Measurements from ENCODE around the gene ZFP1.

The ZFP1 gene

GRCh38 chr16:75189638-75190245 is 41.4 kb downstream of the ZFP1 start:
- DNase-seq (ENCODE audit: low spot score in 2 of 2) (no peak), ATAC-seq (replicated peaks; ENCODE audit: extremely low read depth, poor library complexity, severe bottlenecking) (no peak)
- H3K9me3 Mint-ChIP-seq = no peaks in the 10 kb centered on the region
- no peak overlapping the region for H3K4me3 Mint-ChIP-seq
- no peaks in the 10 kb centered on the region for H3K36me3 Mint-ChIP-seq (ENCODE audit: insufficient read depth)
- peaks cover 46% of the 10 kb centered on the region for H3K27me3 Mint-ChIP-seq
- no peaks in the 10 kb centered on the region for H3K4me1 Mint-ChIP-seq
- no peak overlapping the region for H3K27ac Mint-ChIP-seq (ENCODE audit: low read depth)

- H3K9me3 Mint-ChIP-seq = no peaks in the 10 kb centered on the region
- no peak for ATAC-seq (replicated peaks; ENCODE audit: extremely low read depth, poor library complexity, severe bottlenecking)
- no peaks in the 10 kb centered on the region for H3K4me1 Mint-ChIP-seq
- H3K4me3 Mint-ChIP-seq = no peak overlapping the region
- DNase-seq (ENCODE audit: low spot score in 2 of 2) = no peak
- H3K36me3 Mint-ChIP-seq (ENCODE audit: insufficient read depth) = no peaks in the 10 kb centered on the region
- H3K27me3 Mint-ChIP-seq = peaks cover 44% of the 10 kb centered on the region
- no peak overlapping the region for H3K27ac Mint-ChIP-seq (ENCODE audit: low read depth)
Measured at GRCh38 chr16:75192606-75193264, 44.4 kb downstream of the ZFP1 start.

DNA sequence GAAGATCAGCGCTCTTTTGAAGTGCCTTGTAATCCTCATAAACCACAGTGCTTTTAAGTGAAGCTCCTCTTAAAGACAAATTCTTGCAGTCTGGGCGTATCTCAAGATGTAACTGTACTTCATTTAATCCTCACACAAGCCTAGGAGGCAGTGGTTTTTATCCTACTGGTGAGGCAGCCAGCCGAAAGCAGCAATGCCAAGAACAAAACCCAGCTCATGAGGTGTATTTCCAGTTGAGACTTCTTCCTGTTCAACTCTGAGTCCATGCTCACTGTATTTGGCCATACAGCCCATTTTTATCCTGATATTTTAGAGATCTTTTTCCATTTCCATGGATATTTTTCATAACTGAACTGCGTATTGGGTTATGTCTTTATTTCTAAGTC is 44.9 kb downstream of the ZFP1 start:
- Mint-ChIP-seq H3K4me3 (no peak overlapping the region), H3K36me3 (ENCODE audit: insufficient read depth) (no peaks in the 10 kb centered on the region), H3K27me3 (peaks cover 50% of the 10 kb centered on the region), H3K27ac (ENCODE audit: low read depth) (no peak overlapping the region), H3K4me1 (no peaks in the 10 kb centered on the region), H3K9me3 (no peaks in the 10 kb centered on the region)
- DNase-seq (ENCODE audit: low spot score in 2 of 2) (no peak), ATAC-seq (replicated peaks; ENCODE audit: extremely low read depth, poor library complexity, severe bottlenecking) (no peak)

GRCh38 chr16:75193730-75194444 is 45.6 kb downstream of the ZFP1 start:
- H3K4me1 Mint-ChIP-seq = no peaks in the 10 kb centered on the region

GRCh38 chr16:75195811-75196790 is 47.8 kb downstream of the ZFP1 start:
- Mint-ChIP-seq H3K4me3 (no peak overlapping the region), H3K27me3 (peaks cover 50% of the 10 kb centered on the region), H3K9me3 (no peaks in the 10 kb centered on the region), H3K4me1 (peaks cover 7% of the 10 kb centered on the region), H3K36me3 (ENCODE audit: insufficient read depth) (no peaks in the 10 kb centered on the region), H3K27ac (ENCODE audit: low read depth) (no peak overlapping the region)
- DNase-seq (ENCODE audit: low spot score in 2 of 2) (no peak), ATAC-seq (replicated peaks; ENCODE audit: extremely low read depth, poor library complexity, severe bottlenecking) (no peak)

More at GRCh38 chr16:75193730-75194444, 45.6 kb downstream of the ZFP1 start:
- Mint-ChIP-seq H3K27ac (ENCODE audit: low read depth) (no peak overlapping the region), H3K9me3 (no peaks in the 10 kb centered on the region), H3K4me3 (no peak overlapping the region), H3K27me3 (peaks cover 48% of the 10 kb centered on the region), H3K36me3 (ENCODE audit: insufficient read depth) (no peaks in the 10 kb centered on the region)
- ATAC-seq (replicated peaks; ENCODE audit: extremely low read depth, poor library complexity, severe bottlenecking) (no peak), DNase-seq (ENCODE audit: low spot score in 2 of 2) (no peak)

- Mint-ChIP-seq H3K27me3 (peaks cover 48% of the 10 kb centered on the region), H3K4me3 (no peak overlapping the region), H3K27ac (ENCODE audit: low read depth) (no peak overlapping the region), H3K36me3 (ENCODE audit: insufficient read depth) (no peaks in the 10 kb centered on the region), H3K9me3 (no peaks in the 10 kb centered on the region), H3K4me1 (peaks cover 10% of the 10 kb centered on the region)
- DNase-seq (ENCODE audit: low spot score in 2 of 2) (no peak), ATAC-seq (replicated peaks; ENCODE audit: extremely low read depth, poor library complexity, severe bottlenecking) (no peak)
Measured at GRCh38 chr16:75196836-75197235, 48.5 kb downstream of the ZFP1 start.

GRCh38 chr16:75197522-75198134 is 49.3 kb downstream of the ZFP1 start:
- Mint-ChIP-seq H3K27me3 (peaks cover 45% of the 10 kb centered on the region), H3K4me3 (no peak overlapping the region), H3K36me3 (ENCODE audit: insufficient read depth) (no peaks in the 10 kb centered on the region), H3K9me3 (no peaks in the 10 kb centered on the region), H3K4me1 (peaks cover 10% of the 10 kb centered on the region), H3K27ac (ENCODE audit: low read depth) (no peak overlapping the region)
- ATAC-seq (replicated peaks; ENCODE audit: extremely low read depth, poor library complexity, severe bottlenecking) = no peak
- no peak for DNase-seq (ENCODE audit: low spot score in 2 of 2)

DNA sequence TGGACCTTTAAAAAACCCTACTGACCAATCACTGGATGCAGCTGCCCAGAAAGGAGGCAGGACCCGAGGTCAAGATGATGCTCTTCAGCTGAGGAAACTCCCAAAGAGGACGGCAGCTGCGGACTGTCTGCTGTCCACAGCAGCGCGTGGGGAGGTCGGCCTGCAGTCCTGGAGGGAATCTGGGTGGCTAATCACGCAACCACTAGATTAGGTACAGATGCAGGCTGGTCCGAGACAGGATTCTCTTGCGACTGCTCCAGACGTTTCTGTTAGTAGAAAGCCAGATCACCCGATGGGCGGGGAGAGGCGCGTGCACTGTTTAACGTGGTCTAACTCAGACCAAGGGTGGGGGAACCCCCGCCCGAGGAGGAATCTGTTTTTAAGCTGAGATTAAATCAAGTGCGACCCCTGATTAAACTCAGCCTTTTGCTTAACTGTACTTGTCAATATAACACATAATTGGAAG is 49.8 kb downstream of the ZFP1 start:
- H3K9me3 Mint-ChIP-seq = no peaks in the 10 kb centered on the region

GRCh38 chr16:75202069-75202590 is 53.8 kb downstream of the ZFP1 start:
- Mint-ChIP-seq H3K36me3 (ENCODE audit: insufficient read depth) (no peaks in the 10 kb centered on the region), H3K27ac (ENCODE audit: low read depth) (no peak overlapping the region), H3K27me3 (peaks cover 34% of the 10 kb centered on the region), H3K4me1 (peaks cover 10% of the 10 kb centered on the region), H3K4me3 (no peak overlapping the region), H3K9me3 (no peaks in the 10 kb centered on the region)
- no peak for ATAC-seq (replicated peaks; ENCODE audit: extremely low read depth, poor library complexity, severe bottlenecking)
- no peak for DNase-seq (ENCODE audit: low spot score in 2 of 2)

More for the DNA sequence above, 49.8 kb downstream of the ZFP1 start:
- H3K4me3 Mint-ChIP-seq = no peak overlapping the region
- ATAC-seq (replicated peaks; ENCODE audit: extremely low read depth, poor library complexity, severe bottlenecking) (no peak), DNase-seq (ENCODE audit: low spot score in 2 of 2) (no peak)
- peaks cover 39% of the 10 kb centered on the region for H3K27me3 Mint-ChIP-seq
- H3K4me1 Mint-ChIP-seq = peaks cover 10% of the 10 kb centered on the region
- H3K36me3 Mint-ChIP-seq (ENCODE audit: insufficient read depth) = no peaks in the 10 kb centered on the region
- H3K27ac Mint-ChIP-seq (ENCODE audit: low read depth) = no peak overlapping the region

- ATAC-seq (replicated peaks; ENCODE audit: extremely low read depth, poor library complexity, severe bottlenecking) = no peak
- Mint-ChIP-seq H3K4me3 (no peak overlapping the region), H3K36me3 (ENCODE audit: insufficient read depth) (no peaks in the 10 kb centered on the region)
Measured at GRCh38 chr16:75203096-75203495, 54.8 kb downstream of the ZFP1 start.

GRCh38 chr16:75203667-75204409 is 55.5 kb downstream of the ZFP1 start:
- Mint-ChIP-seq H3K4me1 (peaks cover 10% of the 10 kb centered on the region), H3K36me3 (ENCODE audit: insufficient read depth) (no peaks in the 10 kb centered on the region), H3K27ac (ENCODE audit: low read depth) (no peak overlapping the region), H3K4me3 (no peak overlapping the region), H3K27me3 (peaks cover 20% of the 10 kb centered on the region), H3K9me3 (no peaks in the 10 kb centered on the region)
- ATAC-seq (replicated peaks; ENCODE audit: extremely low read depth, poor library complexity, severe bottlenecking) (no peak), DNase-seq (ENCODE audit: low spot score in 2 of 2) (no peak)

More at GRCh38 chr16:75203096-75203495, 54.8 kb downstream of the ZFP1 start:
- peaks cover 10% of the 10 kb centered on the region for H3K4me1 Mint-ChIP-seq
- H3K27ac Mint-ChIP-seq (ENCODE audit: low read depth) = no peak overlapping the region
- no peak for DNase-seq (ENCODE audit: low spot score in 2 of 2)
- peaks cover 25% of the 10 kb centered on the region for H3K27me3 Mint-ChIP-seq
- no peaks in the 10 kb centered on the region for H3K9me3 Mint-ChIP-seq

Data from central memory CD8-positive, alpha-beta T cell (primary cell).